Activated B cell treated with CpG ODN at 0.5 μM for 24 hours (primary cell): ENCODE data around the gene YARS1. TPM values are rescaled to one million over a fixed set of nuclear protein-coding genes. Genes with fewer than 3 reads are reported as not detected.

Experiments used
- ATAC-seq: fragments of 200-7000 bp; cut with Tn5 transposase; one replicate; pipeline ENCODE4 v1.10.0; 2021; ENCODE audit warnings: low read depth, mild to moderate bottlenecking, moderate library complexity
- CTCF ChIA-PET: fragments of 350-600 bp; sonication (Branson Sonifier 250); formaldehyde crosslinking; loops from one replicate; lab custom pipeline; 2021; ENCODE audit warnings: antibody characterized with exemption; lab: Charles Lee
- POLR2A ChIA-PET: fragments of 350-600 bp; sonication (Branson Sonifier 250); formaldehyde crosslinking; loops from one replicate; lab custom pipeline; 2021; ENCODE audit warnings: antibody characterized with exemption; lab: Charles Lee
- DNase-seq: peaks from one replicate; pipeline ENCODE4 v3.0.0; 2022
- H3K27ac Mint-ChIP-seq: one replicate; pipeline ENCODE4 v1.8.0; 2020; ENCODE audit warnings: mixed read lengths
- H3K27me3 Mint-ChIP-seq: one replicate; pipeline ENCODE4 v1.8.0; 2021; ENCODE audit warnings: mixed read lengths
- H3K36me3 Mint-ChIP-seq: one replicate; pipeline ENCODE4 v1.8.0; 2021; ENCODE audit warnings: low read depth, mixed read lengths
- H3K4me1 Mint-ChIP-seq: one replicate; pipeline ENCODE4 v1.8.0; 2021; ENCODE audit warnings: mixed read lengths
- H3K4me3 Mint-ChIP-seq: one replicate; pipeline ENCODE4 v1.8.0; 2020; ENCODE audit warnings: mild to moderate bottlenecking, mixed read lengths
- H3K9me3 Mint-ChIP-seq: one replicate; pipeline ENCODE4 v1.8.0; 2020; ENCODE audit warnings: mixed read lengths
- CTCF ChIP-seq: fragments of 200-600 bp; IDR thresholded peaks from one replicate; pipeline ENCODE4 v1.8.0; 2022; ENCODE audit warnings: antibody characterized with exemption, mild to moderate bottlenecking
- intact Hi-C: fragments of 100-400 bp; cut with micrococcal nuclease; formaldehyde crosslinking; loops from one replicate; pipeline ENCODE4 v1.15.1; 2024
- total RNA-seq: library from RNA; stranded (reverse); gene quantifications from 2 replicates; pipeline ENCODE4 v1.2.3, GENCODE V29; 2022

YARS1 gene
- total RNA-seq, 1 donor from 2014 or later: 232 TPM

- intact Hi-C loops: no loop called here
- CTCF ChIA-PET: no interaction called here
- Mint-ChIP-seq H3K36me3 (no peaks in the 10 kb centered on the region), H3K4me3 (no peak overlapping the region), H3K4me1 (no peaks in the 10 kb centered on the region), H3K27me3 (peaks cover 20% of the 10 kb centered on the region), H3K27ac (no peak overlapping the region), H3K9me3 (no peaks in the 10 kb centered on the region)
- ATAC-seq (no peak), DNase-seq (no peak)
- POLR2A ChIA-PET: no interaction called here
- no peak for TF ChIP-seq CTCF
Observed at GRCh38 chr1:32725615-32725982, 91.6 kb downstream of the YARS1 start.

Other genes with a start within 250 kb of the YARS1 start
- 58.6 and 65.3 TPM in 2 replicates for gene ZBTB8OS, start 166.8 kb downstream of the YARS1 start, total RNA-seq
- gene RBBP4, start 166.2 kb downstream of the YARS1 start, total RNA-seq: 228 and 241 TPM in 2 replicates
- not detected in 2 replicates for gene SYNC, start 114.6 kb downstream of the YARS1 start, total RNA-seq
- 43.0 and 50.5 TPM in 2 replicates for gene S100PBP, start 295 bp upstream of the YARS1 start, total RNA-seq
- gene FNDC5, start 53.6 kb upstream of the YARS1 start, total RNA-seq: 0.55 and 1.4 TPM in 2 replicates
- not detected in 2 replicates for gene HPCA, start 69.1 kb upstream of the YARS1 start, total RNA-seq
- gene TMEM54, start 84.0 kb upstream of the YARS1 start, total RNA-seq: 0.44 and 0.66 TPM in 2 replicates
- 22.7 and 23.6 TPM in 2 replicates for gene RNF19B, start 147.5 kb upstream of the YARS1 start, total RNA-seq
- gene AK2, start 219.5 kb upstream of the YARS1 start, total RNA-seq: 156 and 162 TPM in 2 replicates